ENCODE data around the gene PPARG. TPM values are rescaled to one million over a fixed set of nuclear protein-coding genes. Genes with fewer than 3 reads are reported as not detected.

Gene PPARG
- polyA plus RNA-seq, 2 of the 4 experiments (the other 2 are of a cell fraction): 38.9 to 43.1 TPM

DNA sequence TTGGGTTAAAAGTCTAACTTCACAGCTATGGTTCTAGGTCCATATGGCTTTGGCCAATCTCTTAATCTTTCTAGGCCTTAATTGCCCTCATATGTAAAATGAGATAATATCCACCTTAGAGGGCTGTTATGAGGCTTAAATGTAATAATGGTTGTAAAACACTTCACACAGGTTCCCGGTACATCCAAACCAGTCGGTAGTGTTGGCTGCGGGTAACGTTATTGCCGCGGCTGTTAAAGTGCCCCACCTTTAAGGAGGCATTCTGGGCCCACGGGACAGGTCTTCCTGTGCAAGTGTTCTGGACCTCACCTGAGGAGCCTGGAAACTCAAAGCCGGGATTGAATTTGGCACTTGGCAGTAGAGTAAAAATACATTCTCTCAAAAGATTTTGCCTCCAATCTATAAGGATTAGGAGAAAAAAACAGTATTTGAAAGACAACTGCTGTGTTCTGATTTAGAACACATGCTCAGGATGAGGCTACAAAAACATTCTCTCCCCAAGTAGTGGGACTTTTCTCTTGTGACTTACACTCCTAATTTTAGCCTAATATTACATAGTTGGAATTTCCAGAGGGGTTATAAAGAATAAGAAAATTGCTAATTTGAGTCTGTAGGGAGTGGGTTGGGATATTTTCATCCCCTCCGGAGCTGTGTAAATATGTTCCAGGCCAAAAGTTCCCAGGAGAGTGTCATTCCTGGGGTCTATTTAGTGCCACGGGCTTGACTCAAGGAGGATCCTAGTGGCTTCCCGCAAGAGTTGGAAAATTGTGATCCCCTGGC is 150.5 kb downstream of the PPARG start:
- ChIA-PET CTCF (interaction anchor here (1.4 to 2.4 kb wide), 3 partner anchors 40 to 307 kb away, joined by 3 to 13 read pairs (median 5); no protein-coding TSS in a partner anchor), POLR2A (no interaction called here)
- Histone ChIP-seq H3K9me3 (no peaks in the 10 kb centered on the region), H3K4me1 (peaks cover under 1% of the 10 kb centered on the region; the same call in 2 of the 3 replicates), H3K4me2 (no peak overlapping the region), H3K4me3 (no peak overlapping the region), H3K27ac (no peak overlapping the region)
- DNase-seq (ENCODE audit: low read depth in 1 of 2, low spot score in 1 of 2) (no peak), FAIRE-seq (no peak), ATAC-seq (no peak)
- TF ChIP-seq CEBPB (IDR thresholded peaks at IDR 0.05) (no peak), BCL3 (IDR thresholded peaks at IDR 0.05) (no peak)
- TF ChIP-seq, protein P1, sequence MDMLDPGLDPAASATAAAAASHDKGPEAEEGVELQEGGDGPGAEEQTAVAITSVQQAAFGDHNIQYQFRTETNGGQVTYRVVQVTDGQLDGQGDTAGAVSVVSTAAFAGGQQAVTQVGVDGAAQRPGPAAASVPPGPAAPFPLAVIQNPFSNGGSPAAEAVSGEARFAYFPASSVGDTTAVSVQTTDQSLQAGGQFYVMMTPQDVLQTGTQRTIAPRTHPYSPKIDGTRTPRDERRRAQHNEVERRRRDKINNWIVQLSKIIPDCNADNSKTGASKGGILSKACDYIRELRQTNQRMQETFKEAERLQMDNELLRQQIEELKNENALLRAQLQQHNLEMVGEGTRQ (IDR thresholded peaks at IDR 0.05): no peak
- WGBS (ENCODE audit: missing lambda C conversion rate): 83% methylated on average over 11 of the region's 11 CpGs

DNA sequence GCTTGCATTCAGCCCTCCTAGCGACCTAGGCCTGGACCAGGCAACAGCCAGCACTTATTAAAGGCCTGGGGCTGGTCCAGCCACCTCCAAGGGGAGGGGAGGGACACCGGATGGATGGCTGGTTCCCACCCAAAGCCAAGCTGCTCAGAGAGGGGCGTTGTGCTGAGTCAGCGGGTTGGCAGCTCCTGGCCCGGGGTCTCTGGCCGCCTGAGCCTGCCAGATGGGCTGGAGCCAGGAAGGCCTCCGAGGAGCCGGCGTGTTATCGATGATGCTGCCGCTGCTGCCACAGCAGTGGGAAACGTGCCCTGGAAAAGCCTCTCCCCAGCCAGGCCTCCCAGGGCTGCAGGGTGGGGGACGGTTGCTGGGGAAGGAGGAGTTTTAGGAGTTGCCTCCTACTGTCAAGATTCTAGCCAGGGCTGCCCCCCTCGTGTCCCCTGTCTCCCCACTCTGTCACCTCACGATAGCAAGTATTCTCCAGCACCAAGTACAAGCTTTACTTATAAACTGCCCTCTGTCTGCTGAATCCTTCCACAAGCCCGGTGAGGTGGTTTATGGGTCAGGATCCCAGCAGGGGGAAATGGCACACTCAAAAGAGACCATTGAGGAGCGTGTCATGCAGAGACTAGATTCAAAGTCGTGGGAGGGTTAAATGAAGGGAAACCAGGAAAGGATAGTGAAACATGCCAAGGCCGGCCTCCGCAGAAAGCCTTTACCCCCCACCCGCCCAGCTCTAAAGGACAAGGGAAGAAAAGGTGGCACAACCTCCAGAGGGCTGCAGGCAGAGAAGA is 152.3 kb downstream of the PPARG start:
- no peak overlapping the region for H3K4me2 ChIP-seq
- POLR2A ChIA-PET: no interaction called here
- DNase-seq (ENCODE audit: low read depth in 1 of 2, low spot score in 1 of 2): no peak

More for the DNA sequence above, 152.3 kb downstream of the PPARG start:
- FAIRE-seq (no peak), ATAC-seq (no peak)
- H3K4me3 ChIP-seq: no peak overlapping the region
- WGBS (ENCODE audit: missing lambda C conversion rate): 84% methylated on average over 10 of the region's 21 CpGs
- TF ChIP-seq, protein P2, sequence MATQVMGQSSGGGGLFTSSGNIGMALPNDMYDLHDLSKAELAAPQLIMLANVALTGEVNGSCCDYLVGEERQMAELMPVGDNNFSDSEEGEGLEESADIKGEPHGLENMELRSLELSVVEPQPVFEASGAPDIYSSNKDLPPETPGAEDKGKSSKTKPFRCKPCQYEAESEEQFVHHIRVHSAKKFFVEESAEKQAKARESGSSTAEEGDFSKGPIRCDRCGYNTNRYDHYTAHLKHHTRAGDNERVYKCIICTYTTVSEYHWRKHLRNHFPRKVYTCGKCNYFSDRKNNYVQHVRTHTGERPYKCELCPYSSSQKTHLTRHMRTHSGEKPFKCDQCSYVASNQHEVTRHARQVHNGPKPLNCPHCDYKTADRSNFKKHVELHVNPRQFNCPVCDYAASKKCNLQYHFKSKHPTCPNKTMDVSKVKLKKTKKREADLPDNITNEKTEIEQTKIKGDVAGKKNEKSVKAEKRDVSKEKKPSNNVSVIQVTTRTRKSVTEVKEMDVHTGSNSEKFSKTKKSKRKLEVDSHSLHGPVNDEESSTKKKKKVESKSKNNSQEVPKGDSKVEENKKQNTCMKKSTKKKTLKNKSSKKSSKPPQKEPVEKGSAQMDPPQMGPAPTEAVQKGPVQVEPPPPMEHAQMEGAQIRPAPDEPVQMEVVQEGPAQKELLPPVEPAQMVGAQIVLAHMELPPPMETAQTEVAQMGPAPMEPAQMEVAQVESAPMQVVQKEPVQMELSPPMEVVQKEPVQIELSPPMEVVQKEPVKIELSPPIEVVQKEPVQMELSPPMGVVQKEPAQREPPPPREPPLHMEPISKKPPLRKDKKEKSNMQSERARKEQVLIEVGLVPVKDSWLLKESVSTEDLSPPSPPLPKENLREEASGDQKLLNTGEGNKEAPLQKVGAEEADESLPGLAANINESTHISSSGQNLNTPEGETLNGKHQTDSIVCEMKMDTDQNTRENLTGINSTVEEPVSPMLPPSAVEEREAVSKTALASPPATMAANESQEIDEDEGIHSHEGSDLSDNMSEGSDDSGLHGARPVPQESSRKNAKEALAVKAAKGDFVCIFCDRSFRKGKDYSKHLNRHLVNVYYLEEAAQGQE (IDR thresholded peaks at IDR 0.05): no peak
- TF ChIP-seq SMC3 (IDR thresholded peaks at IDR 0.05) (no peak), KDM1A (IDR thresholded peaks at IDR 0.05; ENCODE audit: low read depth) (no peak), MAFK (IDR thresholded peaks at IDR 0.05; ENCODE audit: partially characterized antibody) (peak; percentile 88), MYC (IDR thresholded peaks at IDR 0.05; ENCODE audit: borderline replicate concordance, low read length) (no peak), TFCP2L1 (CRISPR knock-in tag; IDR thresholded peaks at IDR 0.05) (no peak)
- TF ChIP-seq, protein P3, sequence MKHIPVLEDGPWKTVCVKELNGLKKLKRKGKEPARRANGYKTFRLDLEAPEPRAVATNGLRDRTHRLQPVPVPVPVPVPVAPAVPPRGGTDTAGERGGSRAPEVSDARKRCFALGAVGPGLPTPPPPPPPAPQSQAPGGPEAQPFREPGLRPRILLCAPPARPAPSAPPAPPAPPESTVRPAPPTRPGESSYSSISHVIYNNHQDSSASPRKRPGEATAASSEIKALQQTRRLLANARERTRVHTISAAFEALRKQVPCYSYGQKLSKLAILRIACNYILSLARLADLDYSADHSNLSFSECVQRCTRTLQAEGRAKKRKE (CRISPR knock-in tag; IDR thresholded peaks at IDR 0.05; ENCODE audit: low read depth): no peak
- peak overlapping the region in 1 of 2 experiments; percentile 9; a peak in 1 of 6 replicates for H3K27ac ChIP-seq
- no peaks in the 10 kb centered on the region for H3K9me3 ChIP-seq
- CTCF ChIA-PET: interaction anchor here (0.8 to 1.4 kb wide), 3 partner anchors 10 to 306 kb away, joined by 3 to 6 read pairs (median 3); no protein-coding TSS in a partner anchor
- peaks cover 12% of the 10 kb centered on the region for H3K4me1 ChIP-seq
